22Rv1 (cell line): ENCODE results near the gene APBB1.

Source experiments
- ZFX ChIP-seq: fragments of 450-650 bp; IDR thresholded peaks from 2 replicates; pipeline ENCODE4 v1.6.1; 2017; ENCODE audit warnings: antibody characterized with exemption, borderline replicate concordance
- TF ChIP-seq, protein P1 (sequence below): fragments of 450-650 bp; IDR thresholded peaks from 2 replicates; pipeline ENCODE4 v1.5.1; 2017; ENCODE audit warnings: mild to moderate bottlenecking

DNA sequence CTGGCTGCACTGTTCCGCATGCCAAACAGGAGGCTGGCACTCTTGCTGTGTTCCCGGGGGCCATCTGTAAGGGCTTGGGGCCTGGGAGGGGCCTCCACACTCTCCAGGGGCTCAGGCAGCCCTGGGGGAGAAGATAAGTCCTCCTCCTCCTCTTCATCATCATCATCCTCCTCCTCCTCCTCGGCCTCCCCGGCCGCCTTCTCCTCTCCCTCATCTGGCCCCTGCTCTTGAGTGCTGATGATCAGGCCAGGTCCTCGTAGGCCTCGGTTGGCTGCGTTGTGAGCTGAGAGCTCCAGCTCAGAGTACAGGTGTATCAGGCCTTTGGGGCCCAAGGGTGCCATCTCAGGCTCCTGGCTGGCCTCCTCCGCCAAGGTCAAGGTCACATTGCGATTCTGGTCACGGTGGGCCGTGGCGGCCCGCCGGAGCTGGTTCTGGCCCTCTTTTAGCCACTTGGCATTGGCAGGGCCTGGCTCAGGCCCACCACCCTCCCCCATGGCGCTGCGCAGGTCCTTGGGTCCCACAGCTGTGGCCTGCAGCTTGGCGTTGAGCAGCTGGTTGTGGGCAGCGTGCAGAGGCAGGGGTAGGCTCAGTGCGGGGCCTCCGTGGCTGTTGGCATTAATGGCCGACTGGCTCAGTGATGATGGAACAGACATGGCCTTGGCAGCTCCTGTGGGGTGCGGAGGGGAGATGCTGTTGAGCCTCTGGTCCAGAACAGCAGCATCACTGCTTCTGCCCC is 8.0 kb downstream of the APBB1 start:
- TF ChIP-seq, protein P1, sequence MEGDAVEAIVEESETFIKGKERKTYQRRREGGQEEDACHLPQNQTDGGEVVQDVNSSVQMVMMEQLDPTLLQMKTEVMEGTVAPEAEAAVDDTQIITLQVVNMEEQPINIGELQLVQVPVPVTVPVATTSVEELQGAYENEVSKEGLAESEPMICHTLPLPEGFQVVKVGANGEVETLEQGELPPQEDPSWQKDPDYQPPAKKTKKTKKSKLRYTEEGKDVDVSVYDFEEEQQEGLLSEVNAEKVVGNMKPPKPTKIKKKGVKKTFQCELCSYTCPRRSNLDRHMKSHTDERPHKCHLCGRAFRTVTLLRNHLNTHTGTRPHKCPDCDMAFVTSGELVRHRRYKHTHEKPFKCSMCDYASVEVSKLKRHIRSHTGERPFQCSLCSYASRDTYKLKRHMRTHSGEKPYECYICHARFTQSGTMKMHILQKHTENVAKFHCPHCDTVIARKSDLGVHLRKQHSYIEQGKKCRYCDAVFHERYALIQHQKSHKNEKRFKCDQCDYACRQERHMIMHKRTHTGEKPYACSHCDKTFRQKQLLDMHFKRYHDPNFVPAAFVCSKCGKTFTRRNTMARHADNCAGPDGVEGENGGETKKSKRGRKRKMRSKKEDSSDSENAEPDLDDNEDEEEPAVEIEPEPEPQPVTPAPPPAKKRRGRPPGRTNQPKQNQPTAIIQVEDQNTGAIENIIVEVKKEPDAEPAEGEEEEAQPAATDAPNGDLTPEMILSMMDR: no peak
- no peak for TF ChIP-seq ZFX
